ENCODE results near the gene WSCD2. TPM values are rescaled to one million over a fixed set of nuclear protein-coding genes. Genes with fewer than 3 reads are reported as not detected.

Gene WSCD2
- total and polyA plus RNA-seq, 2 donors (not counting 3 experiments of a cell fraction or from before 2014, with no cell fraction given) = not detected

DNA sequence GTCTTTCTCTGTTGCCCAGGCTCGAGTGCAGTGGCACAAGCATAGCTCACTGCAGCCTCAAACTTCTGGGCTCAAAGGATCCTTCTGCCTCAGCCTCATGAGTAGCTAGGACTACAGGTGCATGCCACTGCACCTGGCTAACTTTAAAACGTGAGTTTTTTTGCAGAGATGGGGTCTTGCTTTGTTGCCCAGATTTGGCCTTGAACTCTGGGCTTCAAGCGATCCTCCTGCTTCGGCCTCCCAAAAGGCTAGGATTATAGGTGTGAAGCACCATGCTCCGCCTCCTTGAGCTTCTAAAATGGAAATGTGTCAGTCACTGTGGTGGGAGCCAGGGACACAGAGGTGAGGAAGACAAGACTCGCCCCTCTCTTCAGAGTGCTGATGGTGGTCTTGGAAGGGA, 45.6 kb downstream of the WSCD2 start:
- FAIRE-seq = no peak
- no peaks in the 10 kb centered on the region for H3K27me3 ChIP-seq (ENCODE audit: control insufficient read depth in 2 of 2, insufficient read depth in 2 of 2, low read length in 2 of 2)

DNA sequence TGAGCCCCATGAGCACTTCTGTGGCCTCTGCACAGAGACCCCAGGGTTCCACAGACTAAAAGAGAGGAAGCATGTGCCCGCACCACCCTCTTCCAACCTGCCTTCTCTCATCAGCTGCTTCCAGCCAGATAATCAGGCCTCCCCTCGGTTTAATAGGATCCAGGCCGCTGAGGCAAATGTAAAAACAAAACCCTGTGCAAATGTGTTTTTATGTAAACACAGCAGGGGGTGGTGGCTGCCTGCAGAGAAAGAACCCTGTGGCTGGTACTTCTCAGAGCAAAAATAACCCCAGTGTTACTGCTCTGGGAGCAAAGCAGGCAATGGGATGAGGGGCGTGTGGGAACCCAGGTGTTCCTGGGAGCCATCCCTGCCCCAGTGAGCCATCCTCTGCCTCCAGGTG, 46.2 kb downstream of the WSCD2 start:
- no peaks in the 10 kb centered on the region for H3K9me3 ChIP-seq (replicated peaks; ENCODE audit: control insufficient read depth, insufficient read depth, low read length)
- TF ChIP-seq, protein P1, sequence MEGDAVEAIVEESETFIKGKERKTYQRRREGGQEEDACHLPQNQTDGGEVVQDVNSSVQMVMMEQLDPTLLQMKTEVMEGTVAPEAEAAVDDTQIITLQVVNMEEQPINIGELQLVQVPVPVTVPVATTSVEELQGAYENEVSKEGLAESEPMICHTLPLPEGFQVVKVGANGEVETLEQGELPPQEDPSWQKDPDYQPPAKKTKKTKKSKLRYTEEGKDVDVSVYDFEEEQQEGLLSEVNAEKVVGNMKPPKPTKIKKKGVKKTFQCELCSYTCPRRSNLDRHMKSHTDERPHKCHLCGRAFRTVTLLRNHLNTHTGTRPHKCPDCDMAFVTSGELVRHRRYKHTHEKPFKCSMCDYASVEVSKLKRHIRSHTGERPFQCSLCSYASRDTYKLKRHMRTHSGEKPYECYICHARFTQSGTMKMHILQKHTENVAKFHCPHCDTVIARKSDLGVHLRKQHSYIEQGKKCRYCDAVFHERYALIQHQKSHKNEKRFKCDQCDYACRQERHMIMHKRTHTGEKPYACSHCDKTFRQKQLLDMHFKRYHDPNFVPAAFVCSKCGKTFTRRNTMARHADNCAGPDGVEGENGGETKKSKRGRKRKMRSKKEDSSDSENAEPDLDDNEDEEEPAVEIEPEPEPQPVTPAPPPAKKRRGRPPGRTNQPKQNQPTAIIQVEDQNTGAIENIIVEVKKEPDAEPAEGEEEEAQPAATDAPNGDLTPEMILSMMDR (IDR thresholded peaks at IDR 0.05; ENCODE audit: extremely low read depth in 1 of 2, insufficient read depth in 1 of 2, low read depth in 1 of 2, low read length in 2 of 2) = no peak
- TF ChIP-seq POLR2AphosphoS5 (IDR thresholded peaks at IDR 0.05; ENCODE audit: insufficient read depth, low read depth, low read length) (no peak), MYC (IDR thresholded peaks at IDR 0.05; ENCODE audit: low read depth, low read length) (no peak), POLR2A (IDR thresholded peaks at IDR 0.05; ENCODE audit: low read depth, low read length) (no peak), GATA2 (IDR thresholded peaks at IDR 0.05; ENCODE audit: insufficient read depth, insufficient read length, low read depth, low read length) (no peak), EZH2 (IDR thresholded peaks at IDR 0.05; ENCODE audit: borderline replicate concordance, low read depth, low read length, severe bottlenecking) (no peak), FOS (IDR thresholded peaks at IDR 0.05; ENCODE audit: borderline replicate concordance, insufficient read depth, low read length) (no peak), JUN (IDR thresholded peaks at IDR 0.05; ENCODE audit: borderline replicate concordance, insufficient read depth, insufficient read length, low read depth) (no peak)
- TF ChIP-seq, protein P2, sequence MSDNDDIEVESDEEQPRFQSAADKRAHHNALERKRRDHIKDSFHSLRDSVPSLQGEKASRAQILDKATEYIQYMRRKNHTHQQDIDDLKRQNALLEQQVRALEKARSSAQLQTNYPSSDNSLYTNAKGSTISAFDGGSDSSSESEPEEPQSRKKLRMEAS (IDR thresholded peaks at IDR 0.05; ENCODE audit: insufficient read depth, insufficient read length) = no peak
- no TSS peak for BruUV-seq (replicated peaks)
- no peak overlapping the region for H3K9ac ChIP-seq (replicated peaks; ENCODE audit: extremely low read depth, insufficient read depth, low read length)
- H2AFZ ChIP-seq (ENCODE audit: low read depth, low read length) = no peak overlapping the region
- H3K27me3 ChIP-seq (ENCODE audit: control insufficient read depth in 2 of 2, insufficient read depth in 2 of 2, low read length in 2 of 2) = no peaks in the 10 kb centered on the region
- intact Hi-C loops (cut with micrococcal nuclease) = no loop called here
- H3K27ac ChIP-seq (ENCODE audit: insufficient read depth, low read depth, low read length) = no peak overlapping the region
- no peaks in the 10 kb centered on the region for H4K20me1 ChIP-seq (replicated peaks; ENCODE audit: control insufficient read depth, extremely low read depth, insufficient read depth, low read length)
- no peaks in the 10 kb centered on the region for H3K36me3 ChIP-seq (ENCODE audit: control insufficient read depth in 2 of 2, extremely low read depth in 1 of 2, insufficient read depth in 2 of 2, low read length in 2 of 2)
- no peak overlapping the region for H3K4me3 ChIP-seq (replicated peaks in 1 of 3; ENCODE audit: insufficient read depth in 1 of 3, low read depth in 1 of 3, low read length in 3 of 3)
- no peak overlapping the region for H3K4me2 ChIP-seq (ENCODE audit: insufficient read depth, low read length)
- no peaks in the 10 kb centered on the region for H3K4me1 ChIP-seq (ENCODE audit: control insufficient read depth, extremely low read depth, insufficient read depth, low read length)
- H3K9me1 ChIP-seq (replicated peaks; ENCODE audit: control insufficient read depth, extremely low read depth, insufficient read depth, low read length) = no peaks in the 10 kb centered on the region
- FAIRE-seq = no peak
- ChIA-PET POLR2A (no interaction called here), CTCF (no interaction called here)
- dilution Hi-C loops (cut with MboI; ENCODE audit: extremely low pct_ligation_motif_present, low sequenced_read_pairs) = no loop called here
- no peaks in the 10 kb centered on the region for H3K79me2 ChIP-seq (ENCODE audit: control insufficient read depth, insufficient read depth, low read length)
- DNase-seq (ENCODE audit: low read depth, low spot score) = no peak

More for the DNA sequence above, 45.6 kb downstream of the WSCD2 start:
- no peak for DNase-seq (ENCODE audit: low read depth, low spot score)
- H3K9ac ChIP-seq (replicated peaks; ENCODE audit: extremely low read depth, insufficient read depth, low read length) = no peak overlapping the region
- BruUV-seq (replicated peaks) = no TSS peak
- ChIA-PET CTCF (no interaction called here), POLR2A (no interaction called here)
- no peaks in the 10 kb centered on the region for H3K36me3 ChIP-seq (ENCODE audit: control insufficient read depth in 2 of 2, extremely low read depth in 1 of 2, insufficient read depth in 2 of 2, low read length in 2 of 2)
- H3K4me1 ChIP-seq (ENCODE audit: control insufficient read depth, extremely low read depth, insufficient read depth, low read length) = no peaks in the 10 kb centered on the region
- H3K9me3 ChIP-seq (replicated peaks; ENCODE audit: control insufficient read depth, insufficient read depth, low read length) = no peaks in the 10 kb centered on the region
- H3K4me3 ChIP-seq (replicated peaks in 1 of 3; ENCODE audit: insufficient read depth in 1 of 3, low read depth in 1 of 3, low read length in 3 of 3) = no peak overlapping the region
- H3K4me2 ChIP-seq (ENCODE audit: insufficient read depth, low read length) = no peak overlapping the region
- H3K9me1 ChIP-seq (replicated peaks; ENCODE audit: control insufficient read depth, extremely low read depth, insufficient read depth, low read length) = no peaks in the 10 kb centered on the region
- TF ChIP-seq, protein P1 (IDR thresholded peaks at IDR 0.05; ENCODE audit: extremely low read depth in 1 of 2, insufficient read depth in 1 of 2, low read depth in 1 of 2, low read length in 2 of 2) = no peak
- TF ChIP-seq GATA2 (IDR thresholded peaks at IDR 0.05; ENCODE audit: insufficient read depth, insufficient read length, low read depth, low read length) = no peak
- no peak for TF ChIP-seq MYC (IDR thresholded peaks at IDR 0.05; ENCODE audit: low read depth, low read length)
- no peak for TF ChIP-seq POLR2A (IDR thresholded peaks at IDR 0.05; ENCODE audit: low read depth, low read length)
- no peak for TF ChIP-seq FOS (IDR thresholded peaks at IDR 0.05; ENCODE audit: borderline replicate concordance, insufficient read depth, low read length)
- TF ChIP-seq JUN (IDR thresholded peaks at IDR 0.05; ENCODE audit: borderline replicate concordance, insufficient read depth, insufficient read length, low read depth) = no peak
- no peak overlapping the region for H2AFZ ChIP-seq (ENCODE audit: low read depth, low read length)
- H3K27ac ChIP-seq (ENCODE audit: insufficient read depth, low read depth, low read length) = no peak overlapping the region
- dilution Hi-C loops (cut with MboI; ENCODE audit: extremely low pct_ligation_motif_present, low sequenced_read_pairs) = no loop called here
- no peaks in the 10 kb centered on the region for H3K79me2 ChIP-seq (ENCODE audit: control insufficient read depth, insufficient read depth, low read length)
- intact Hi-C loops (cut with micrococcal nuclease) = no loop called here
- H4K20me1 ChIP-seq (replicated peaks; ENCODE audit: control insufficient read depth, extremely low read depth, insufficient read depth, low read length) = no peaks in the 10 kb centered on the region
